ENCODE data around the gene STK4. TPM values are rescaled to one million over a fixed set of nuclear protein-coding genes. Genes with fewer than 3 reads are reported as not detected.

STK4 gene
- total RNA-seq, 6 experiments from 2014 or later, result 34.3 to 46.6 (median 36.6) TPM

DNA sequence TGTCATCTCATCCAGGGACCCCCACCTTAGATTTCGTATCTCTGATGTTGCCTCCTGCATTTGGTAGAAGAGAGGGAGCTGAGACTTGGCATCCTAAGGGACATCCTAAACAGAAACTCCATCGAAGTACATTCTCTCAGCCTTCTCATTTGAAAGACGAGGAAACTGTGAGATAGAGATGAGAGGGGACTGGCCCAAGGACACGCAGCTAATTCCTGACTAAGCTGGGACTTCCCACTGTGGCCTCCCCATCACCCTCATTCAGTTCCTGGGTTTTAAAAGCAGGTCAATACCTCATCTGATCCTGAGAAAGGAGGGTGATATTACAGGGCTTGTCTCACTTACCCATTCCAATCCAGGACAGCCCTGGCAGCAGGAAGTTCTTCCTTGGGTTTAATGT is 149.5 kb downstream of the STK4 start:
- no peak for DNase-seq
- no peaks in the 10 kb centered on the region for H3K36me3 Mint-ChIP-seq (ENCODE audit: low read depth)
- H3K27me3 Mint-ChIP-seq (ENCODE audit: insufficient read depth), result peaks cover 22% of the 10 kb centered on the region
- TF ChIP-seq, protein P1, sequence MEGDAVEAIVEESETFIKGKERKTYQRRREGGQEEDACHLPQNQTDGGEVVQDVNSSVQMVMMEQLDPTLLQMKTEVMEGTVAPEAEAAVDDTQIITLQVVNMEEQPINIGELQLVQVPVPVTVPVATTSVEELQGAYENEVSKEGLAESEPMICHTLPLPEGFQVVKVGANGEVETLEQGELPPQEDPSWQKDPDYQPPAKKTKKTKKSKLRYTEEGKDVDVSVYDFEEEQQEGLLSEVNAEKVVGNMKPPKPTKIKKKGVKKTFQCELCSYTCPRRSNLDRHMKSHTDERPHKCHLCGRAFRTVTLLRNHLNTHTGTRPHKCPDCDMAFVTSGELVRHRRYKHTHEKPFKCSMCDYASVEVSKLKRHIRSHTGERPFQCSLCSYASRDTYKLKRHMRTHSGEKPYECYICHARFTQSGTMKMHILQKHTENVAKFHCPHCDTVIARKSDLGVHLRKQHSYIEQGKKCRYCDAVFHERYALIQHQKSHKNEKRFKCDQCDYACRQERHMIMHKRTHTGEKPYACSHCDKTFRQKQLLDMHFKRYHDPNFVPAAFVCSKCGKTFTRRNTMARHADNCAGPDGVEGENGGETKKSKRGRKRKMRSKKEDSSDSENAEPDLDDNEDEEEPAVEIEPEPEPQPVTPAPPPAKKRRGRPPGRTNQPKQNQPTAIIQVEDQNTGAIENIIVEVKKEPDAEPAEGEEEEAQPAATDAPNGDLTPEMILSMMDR (IDR thresholded peaks at IDR 0.05), result no peak
- H3K27ac Mint-ChIP-seq, result no peak overlapping the region
- H3K9me3 Mint-ChIP-seq, result no peaks in the 10 kb centered on the region
- no peak overlapping the region for H3K4me3 Mint-ChIP-seq
- no peaks in the 10 kb centered on the region for H3K4me1 Mint-ChIP-seq (ENCODE audit: low read depth)

DNA sequence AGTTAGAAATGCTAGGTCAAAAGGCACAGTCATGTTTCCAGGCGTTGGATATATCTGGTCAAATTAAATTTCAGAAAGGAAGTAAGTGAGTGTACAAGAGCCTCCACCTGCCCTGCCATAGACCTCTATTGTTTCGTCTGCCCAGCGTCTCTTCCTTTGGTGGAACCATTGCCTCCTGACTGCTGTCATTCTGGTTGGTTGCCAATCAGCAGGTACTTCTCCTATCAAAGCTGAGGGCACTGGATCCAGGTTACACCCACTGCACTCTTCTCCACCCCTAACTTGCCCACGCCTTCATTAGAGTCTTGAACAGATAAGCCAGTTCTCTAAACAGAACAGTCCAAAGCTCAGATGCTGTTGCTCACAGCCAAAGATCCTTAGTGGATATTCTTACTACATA is 151.3 kb downstream of the STK4 start:
- TF ChIP-seq, protein P1 (IDR thresholded peaks at IDR 0.05), result no peak
- Mint-ChIP-seq H3K36me3 (ENCODE audit: low read depth) (no peaks in the 10 kb centered on the region), H3K4me3 (no peak overlapping the region), H3K27me3 (ENCODE audit: insufficient read depth) (peaks cover 24% of the 10 kb centered on the region), H3K9me3 (no peaks in the 10 kb centered on the region), H3K27ac (no peak overlapping the region), H3K4me1 (ENCODE audit: low read depth) (no peaks in the 10 kb centered on the region)
- no peak for DNase-seq

DNA sequence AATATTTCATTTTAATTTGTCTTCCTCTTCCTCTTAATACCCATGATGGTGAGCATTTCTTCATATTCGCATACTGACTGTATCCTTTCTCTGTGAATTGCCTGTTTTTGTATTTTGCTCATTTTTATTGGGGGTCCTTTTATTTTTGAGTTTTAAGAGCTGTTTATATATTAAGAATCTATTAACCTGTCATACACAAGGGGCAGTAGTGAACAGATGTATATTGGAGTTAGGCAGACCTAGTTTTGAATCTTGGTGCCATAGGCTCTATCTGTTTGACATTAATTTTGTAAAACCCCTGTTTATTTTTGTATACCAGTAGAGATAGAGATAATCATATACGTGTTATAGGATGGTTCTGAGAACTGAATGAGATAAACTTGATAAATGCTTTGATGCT is 151.7 kb downstream of the STK4 start:
- no peak for DNase-seq
- no peaks in the 10 kb centered on the region for H3K9me3 Mint-ChIP-seq
- TF ChIP-seq, protein P1 (IDR thresholded peaks at IDR 0.05), result peak; percentile 42; the same call in 1 of the 2 replicates
- H3K36me3 Mint-ChIP-seq (ENCODE audit: low read depth), result no peaks in the 10 kb centered on the region
- peaks cover 23% of the 10 kb centered on the region for H3K27me3 Mint-ChIP-seq (ENCODE audit: insufficient read depth)
- no peak overlapping the region for H3K4me3 Mint-ChIP-seq
- H3K27ac Mint-ChIP-seq, result no peak overlapping the region
- no peaks in the 10 kb centered on the region for H3K4me1 Mint-ChIP-seq (ENCODE audit: low read depth)

DNA sequence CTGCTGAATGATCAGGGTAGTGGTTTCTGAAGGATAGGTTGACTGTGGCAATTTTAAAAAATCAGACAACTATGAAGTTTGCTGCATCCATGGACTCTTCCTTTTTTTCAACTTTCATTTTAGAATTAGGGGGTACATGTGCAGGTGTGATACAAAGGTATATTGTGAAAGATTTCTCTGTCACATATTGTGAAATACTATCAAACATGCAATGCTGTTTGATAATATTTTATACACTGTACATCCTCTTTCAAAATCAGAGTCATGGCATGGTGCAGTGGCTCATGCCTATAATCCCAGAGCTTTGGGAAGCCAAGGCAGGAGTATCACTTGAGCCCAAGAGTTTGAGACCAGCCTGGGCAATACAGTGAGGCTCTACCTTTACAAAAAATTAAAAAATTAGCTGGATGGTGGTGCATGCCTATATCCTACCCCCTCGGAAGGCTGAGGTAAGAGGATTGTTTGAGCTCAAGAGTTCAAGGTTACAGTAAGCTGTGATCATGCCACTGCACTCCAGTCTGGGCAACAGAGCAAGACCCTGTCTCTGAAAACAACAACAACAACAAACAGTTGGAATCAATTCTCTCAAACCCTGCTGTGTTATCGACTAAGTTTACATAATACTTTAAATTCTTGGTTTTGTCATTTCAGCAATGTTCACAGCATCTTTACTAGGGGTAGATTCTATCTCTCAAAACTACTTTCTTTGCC is 153.4 kb downstream of the STK4 start:
- Mint-ChIP-seq H3K27ac (no peak overlapping the region), H3K27me3 (ENCODE audit: insufficient read depth) (peaks cover 22% of the 10 kb centered on the region), H3K9me3 (no peaks in the 10 kb centered on the region), H3K4me3 (no peak overlapping the region), H3K36me3 (ENCODE audit: low read depth) (no peaks in the 10 kb centered on the region), H3K4me1 (ENCODE audit: low read depth) (no peaks in the 10 kb centered on the region)
- TF ChIP-seq, protein P1 (IDR thresholded peaks at IDR 0.05), result no peak
- DNase-seq, result no peak

DNA sequence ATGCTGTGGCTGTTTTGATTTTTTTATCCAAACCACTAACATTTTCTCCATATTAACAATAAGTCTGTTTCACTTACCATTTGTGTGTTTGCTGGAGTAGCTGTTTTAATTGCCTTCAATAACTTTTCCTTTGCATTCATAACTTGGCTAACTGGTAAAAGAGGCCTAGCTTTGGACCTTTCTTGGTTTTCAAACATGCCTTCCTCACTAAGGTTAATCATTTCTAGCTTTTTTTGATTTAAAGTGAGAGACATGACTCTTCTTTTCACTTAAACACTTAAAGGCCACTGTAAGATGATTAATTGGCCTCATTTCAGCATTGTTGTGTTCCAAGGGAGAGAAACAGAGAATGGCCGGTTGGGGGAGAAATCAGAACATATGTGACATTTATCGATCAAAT is 155.1 kb downstream of the STK4 start:
- no peaks in the 10 kb centered on the region for H3K4me1 Mint-ChIP-seq (ENCODE audit: low read depth)
- H3K27me3 Mint-ChIP-seq (ENCODE audit: insufficient read depth), result peaks cover 23% of the 10 kb centered on the region
- no peak overlapping the region for H3K27ac Mint-ChIP-seq
- no peaks in the 10 kb centered on the region for H3K9me3 Mint-ChIP-seq
- TF ChIP-seq, protein P1 (IDR thresholded peaks at IDR 0.05), result no peak
- H3K36me3 Mint-ChIP-seq (ENCODE audit: low read depth), result no peaks in the 10 kb centered on the region
- no peak overlapping the region for H3K4me3 Mint-ChIP-seq
- no peak for DNase-seq

Measured in HFFc6 (cell line).